T-helper 1 cell treated with Interleukin-12 subunit alpha and Interleukin-12 subunit beta and Interleukin-4 antibody, amounts not matched to agents 30 ng/mL and 1 ng/mL, for 36 hours (primary cell): Measurements from ENCODE around the gene FAM8A1. TPM values are rescaled to one million over a fixed set of nuclear protein-coding genes. Genes with fewer than 3 reads are reported as not detected.

ENCODE experiments used
- intact Hi-C: fragments of 100-400 bp; cut with micrococcal nuclease; formaldehyde crosslinking; loops from one replicate; pipeline ENCODE4 v1.15.1; 2024
- total RNA-seq: library from RNA; stranded (reverse); gene quantifications from 2 replicates; pipeline ENCODE4 v1.2.3, GENCODE V29; 2022

The FAM8A1 gene
- total RNA-seq, 1 donor from 2014 or later, result 7.7 TPM

DNA sequence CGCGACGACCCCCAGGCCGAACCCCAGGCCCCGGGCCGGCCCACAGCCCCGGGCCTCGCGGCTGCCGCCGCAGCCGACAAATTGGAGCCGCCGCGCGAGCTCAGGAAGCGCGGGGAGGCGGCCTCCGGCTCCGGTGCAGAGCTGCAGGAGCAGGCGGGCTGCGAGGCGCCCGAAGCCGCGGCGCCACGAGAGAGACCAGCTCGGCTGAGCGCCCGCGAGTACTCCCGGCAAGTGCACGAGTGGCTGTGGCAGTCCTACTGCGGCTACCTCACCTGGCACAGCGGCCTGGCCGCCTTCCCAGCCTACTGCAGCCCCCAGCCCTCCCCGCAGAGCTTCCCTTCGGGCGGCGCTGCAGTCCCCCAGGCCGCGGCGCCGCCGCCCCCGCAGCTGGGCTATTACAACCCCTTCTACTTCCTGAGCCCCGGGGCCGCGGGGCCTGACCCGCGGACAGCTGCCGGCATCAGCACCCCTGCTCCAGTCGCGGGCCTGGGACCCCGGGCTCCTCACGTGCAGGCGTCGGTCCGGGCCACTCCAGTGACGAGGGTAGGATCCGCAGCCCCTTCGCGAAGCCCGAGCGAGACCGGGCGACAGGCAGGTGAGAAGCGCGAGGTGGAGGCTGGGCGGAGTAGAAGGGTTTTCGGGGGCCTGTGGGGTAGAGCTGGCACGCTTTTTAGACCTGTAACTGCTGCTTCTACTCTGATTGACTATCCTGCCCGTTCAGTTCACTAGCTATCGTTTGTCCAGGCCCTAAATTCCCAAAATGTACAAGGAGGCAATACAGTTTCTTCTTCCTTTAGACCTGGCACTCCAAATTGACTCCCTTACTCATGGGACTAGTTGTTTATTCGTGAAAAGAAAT is 654 bp downstream of the FAM8A1 start:
- intact Hi-C loops, result loop anchor here (1.0 to 5.0 kb wide), 10 partner anchors 10 to 1468 kb away; partner anchors contain the start of genes DEK, KDM1B, NUP153 and TPMT

DNA sequence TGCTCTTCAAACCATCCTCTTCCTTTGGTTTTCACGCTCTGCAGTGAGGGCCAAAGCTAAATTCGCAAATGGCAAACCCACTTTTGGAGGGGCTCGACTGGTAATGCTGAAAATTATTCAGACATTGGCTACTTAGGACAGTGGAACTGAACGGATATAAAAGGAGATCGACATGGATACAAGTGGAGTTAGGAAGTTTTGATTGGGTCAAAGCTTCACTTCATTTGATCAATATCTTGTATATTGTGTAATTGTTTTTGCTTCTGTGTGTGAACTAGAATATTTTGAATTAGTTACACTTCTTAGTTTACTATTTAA is 1.2 kb downstream of the FAM8A1 start:
- intact Hi-C loops, result loop anchor here (1.0 to 5.0 kb wide), 5 partner anchors 9 to 1469 kb away; partner anchors contain the start of gene DEK

DNA sequence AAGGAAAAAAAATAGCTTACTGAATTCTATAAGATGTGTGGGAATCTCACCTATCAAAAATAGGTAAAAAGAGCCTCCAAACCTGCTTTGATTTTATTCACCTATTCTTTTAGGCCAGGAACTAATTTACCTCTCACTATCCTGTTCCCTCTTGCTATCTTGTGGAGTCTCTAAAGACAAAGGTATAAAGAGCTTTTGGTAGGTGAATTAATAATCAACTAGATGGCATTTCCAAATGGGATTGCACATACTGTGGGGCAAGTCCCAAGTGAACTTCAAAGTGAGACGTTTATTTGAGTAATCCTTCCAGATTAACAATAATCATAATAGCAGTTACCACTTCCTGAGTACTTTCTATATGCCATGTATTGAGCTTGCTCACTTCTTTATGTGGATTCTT is 2.8 kb downstream of the FAM8A1 start:
- intact Hi-C loops, result loop anchor here (5.0 kb wide), 3 partner anchors 659 to 1471 kb away; partner anchors contain the start of gene DEK

DNA sequence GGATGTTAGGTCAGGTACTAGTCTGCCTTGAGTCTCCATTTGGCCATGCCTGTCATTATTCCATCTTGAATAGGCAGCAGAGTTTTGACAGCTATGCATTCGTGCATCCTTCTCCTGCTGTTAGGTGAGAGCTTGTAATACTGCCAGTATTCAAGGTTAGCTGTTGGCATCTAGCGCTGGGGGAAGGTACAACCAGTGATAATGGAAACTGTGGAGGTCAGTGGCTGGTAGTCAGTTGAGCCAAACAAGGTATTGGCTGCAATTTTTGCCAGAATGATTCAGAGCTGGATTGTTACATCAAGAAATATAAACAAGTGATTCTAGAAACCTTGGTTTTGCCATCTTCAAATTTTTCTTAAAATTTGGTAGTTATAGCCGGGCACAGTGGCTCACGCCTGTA is 6.5 kb downstream of the FAM8A1 start:
- intact Hi-C loops, result no loop called here

DNA sequence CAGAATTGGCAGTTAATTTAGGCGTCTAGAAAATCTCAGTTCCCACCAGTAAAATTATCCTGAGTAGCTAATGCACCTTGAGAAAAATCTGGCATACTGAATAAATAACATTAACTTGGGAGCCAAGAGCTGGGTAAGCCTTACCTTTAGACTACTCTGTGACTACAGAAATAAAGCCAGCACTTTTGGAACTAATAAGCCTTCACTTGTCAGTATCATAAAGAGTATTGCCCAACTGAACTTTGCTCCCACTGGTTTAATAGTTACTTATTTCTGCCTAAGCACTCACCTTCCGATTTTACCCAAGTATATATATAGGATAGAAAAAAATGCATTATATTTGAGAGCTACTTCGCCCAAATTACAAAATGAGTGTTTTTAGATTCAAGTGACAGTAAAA is 10.7 kb downstream of the FAM8A1 start:
- intact Hi-C loops, result loop anchor here (1.0 kb wide), 1 partner anchor 10 kb away; no protein-coding TSS in a partner anchor

DNA sequence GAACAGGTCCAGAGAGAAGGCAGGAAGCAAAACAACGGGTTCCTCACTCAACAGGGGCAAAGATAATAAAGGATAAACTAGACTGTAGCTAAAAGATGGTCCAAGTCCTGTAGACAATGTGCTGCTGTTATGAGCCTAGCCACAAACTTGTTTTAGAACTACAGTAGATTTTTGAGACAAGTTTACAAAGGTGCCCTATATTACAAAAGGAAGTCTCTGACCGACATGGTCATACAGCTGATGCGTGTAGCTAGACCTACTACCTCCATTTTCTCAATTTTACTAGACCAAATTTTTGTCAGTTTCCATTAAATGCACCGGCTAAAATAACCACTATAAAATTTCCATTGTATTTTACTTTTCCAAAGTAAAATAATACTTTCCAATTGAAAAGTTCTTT is 11.9 kb downstream of the FAM8A1 start:
- intact Hi-C loops, result no loop called here

DNA sequence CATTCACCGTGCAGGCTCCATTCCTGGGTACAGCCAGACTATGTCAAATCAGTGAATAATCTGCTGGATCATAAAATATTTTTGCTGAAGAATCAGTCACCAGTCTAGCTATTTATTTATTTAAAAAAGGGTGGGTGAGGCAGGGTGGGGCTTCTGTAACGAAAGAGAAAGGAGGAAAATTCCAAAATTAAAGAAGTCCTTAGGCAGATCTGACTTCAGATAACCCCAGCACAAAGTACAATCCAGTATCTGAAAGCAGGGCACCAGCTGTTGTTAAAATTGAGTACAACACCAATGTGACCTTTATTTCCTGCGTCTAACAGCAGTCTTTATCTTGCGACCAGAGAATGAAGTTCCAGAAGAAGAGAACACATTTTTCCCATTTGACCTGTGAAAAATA is 15.7 kb downstream of the FAM8A1 start:
- intact Hi-C loops, result no loop called here

DNA sequence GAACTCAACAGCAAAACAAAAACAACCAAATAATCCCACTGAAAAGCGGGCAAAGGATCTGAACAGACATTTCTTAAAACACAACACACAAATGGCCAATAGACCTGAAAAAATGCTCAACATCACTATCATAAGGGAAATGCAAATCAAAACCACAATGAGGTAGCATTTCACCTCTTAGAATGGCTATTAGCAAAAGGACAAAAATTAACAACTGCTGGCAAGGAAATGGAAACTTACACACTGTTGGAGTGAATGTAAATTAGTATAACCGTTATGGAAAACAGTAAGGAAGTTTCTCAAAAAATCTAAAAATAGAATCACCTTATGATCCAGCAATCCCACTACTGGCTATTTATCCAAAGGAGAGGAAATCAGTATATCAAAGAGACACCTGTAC is 20.9 kb downstream of the FAM8A1 start:
- intact Hi-C loops, result loop anchor here (5.0 kb wide), 1 partner anchor 41 kb away; no protein-coding TSS in a partner anchor

DNA sequence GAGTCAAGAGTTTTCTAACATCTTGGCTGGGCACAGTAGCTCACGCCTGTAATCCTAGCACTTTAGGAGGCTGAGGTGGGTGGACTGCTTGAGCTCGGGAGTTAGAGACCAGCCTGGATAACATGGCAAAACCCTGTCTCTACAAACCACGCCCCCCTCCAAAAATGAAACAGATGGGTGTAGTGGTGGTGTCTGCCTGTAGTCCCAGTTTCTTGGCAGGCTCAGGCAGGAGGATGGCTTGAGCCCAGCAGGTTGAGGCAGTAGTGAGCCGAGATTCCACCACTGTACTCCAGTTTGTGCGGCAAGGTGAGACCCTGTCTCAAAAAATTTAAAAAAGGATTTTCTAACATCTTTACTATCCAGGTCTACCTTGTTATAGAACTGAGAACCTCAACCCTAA is 22.0 kb downstream of the FAM8A1 start:
- intact Hi-C loops, result loop anchor here (2.0 to 5.0 kb wide), 2 partner anchors 13 to 40 kb away; no protein-coding TSS in a partner anchor

DNA sequence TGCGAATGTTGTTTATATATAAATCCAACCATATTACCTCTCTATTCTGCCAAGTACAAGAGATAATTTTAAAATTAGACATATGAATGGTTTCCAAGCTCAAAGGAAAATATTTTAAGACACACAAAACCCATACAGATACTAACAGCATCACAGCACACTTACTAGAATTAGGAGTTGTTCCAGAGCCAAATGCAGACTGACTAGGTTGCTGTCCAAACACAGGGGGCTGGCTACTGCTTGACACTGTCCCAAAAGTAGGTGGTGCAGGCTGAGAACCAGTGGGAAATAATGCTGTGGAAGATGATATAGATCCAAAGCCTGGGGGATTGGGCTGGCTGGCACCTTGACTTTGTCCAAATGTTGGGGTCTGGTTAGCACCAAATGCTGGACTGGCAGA is 24.3 kb downstream of the FAM8A1 start:
- intact Hi-C loops, result loop anchor here (5.0 kb wide), 1 partner anchor 38 kb away; no protein-coding TSS in a partner anchor

DNA sequence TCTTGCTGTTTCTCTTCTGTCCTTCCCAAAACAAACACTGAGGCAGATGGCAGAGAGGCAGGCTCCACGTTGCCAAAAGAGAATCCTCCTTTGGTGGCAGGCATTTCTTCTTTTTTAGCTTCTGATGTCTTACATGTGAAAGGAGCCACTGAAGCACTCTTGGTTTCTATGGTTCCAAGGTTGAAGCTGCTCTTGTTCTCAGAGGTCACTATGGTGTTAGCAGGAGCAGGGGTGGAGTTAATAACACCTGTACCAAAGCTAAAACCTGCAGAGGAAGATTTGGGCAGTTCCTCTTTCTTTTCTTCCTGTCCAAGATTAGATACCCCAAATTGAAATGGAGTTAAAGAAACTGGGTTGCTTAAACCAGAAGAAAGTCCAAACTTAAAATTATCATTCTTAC is 28.8 kb downstream of the FAM8A1 start:
- intact Hi-C loops, result no loop called here

DNA sequence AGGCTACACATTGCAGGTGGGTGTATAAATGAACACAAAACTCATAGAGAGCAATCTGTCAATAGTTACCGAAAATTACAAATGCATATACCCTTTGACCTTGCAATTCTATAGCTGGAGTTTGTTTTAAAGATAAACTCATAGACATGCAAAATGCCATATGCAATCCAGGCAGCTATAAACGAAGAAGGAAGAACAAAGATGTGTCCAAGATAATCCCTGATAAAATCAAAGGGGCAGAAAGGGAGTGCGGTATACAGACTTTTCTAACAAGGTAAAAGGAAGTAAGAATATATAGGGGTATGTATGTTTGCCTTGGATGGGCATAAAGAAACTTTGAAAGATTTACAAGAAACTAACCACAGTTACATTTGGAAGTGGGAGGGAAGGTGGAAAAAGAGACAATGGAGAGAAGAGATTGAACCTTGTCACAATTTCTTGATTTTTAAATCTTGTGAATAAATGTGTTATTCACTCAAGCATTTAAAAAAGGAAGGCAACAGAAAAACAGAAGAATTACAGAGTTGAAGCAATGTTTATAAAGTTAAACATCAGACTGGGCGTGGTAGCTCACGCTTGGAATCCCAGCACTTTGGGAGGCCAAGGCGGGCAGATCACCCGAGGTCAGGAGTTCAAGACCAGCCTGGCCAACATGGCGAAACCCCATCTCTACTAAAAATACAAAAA is 29.9 kb downstream of the FAM8A1 start:
- intact Hi-C loops, result no loop called here

DNA sequence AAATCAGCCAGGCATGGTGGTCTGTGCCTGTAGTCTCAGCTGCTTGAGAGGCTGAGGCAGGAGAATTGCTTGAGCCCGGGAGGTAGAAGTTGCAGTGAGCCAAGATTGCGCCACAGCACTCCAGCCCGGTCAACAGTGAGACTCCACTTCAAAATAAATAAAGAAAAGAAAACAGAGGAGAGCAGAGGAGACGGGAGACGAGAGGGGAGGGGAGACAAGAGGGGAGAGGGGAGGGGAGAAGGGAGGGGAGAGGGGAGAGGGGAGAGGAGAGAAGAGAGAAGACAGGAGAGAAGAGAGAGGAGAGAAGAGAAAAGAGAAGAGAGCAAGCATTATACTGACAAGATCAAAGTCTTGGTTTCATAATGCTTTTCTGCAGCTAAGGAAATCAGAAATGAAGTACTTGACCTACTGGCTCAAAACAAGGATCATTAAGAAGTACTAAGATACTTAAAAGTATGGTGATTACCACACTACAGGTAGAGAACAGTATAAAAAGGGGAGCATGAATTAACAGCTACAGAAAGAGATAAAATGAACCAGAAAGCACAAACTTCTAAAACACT is 30.5 kb downstream of the FAM8A1 start:
- intact Hi-C loops, result no loop called here

DNA sequence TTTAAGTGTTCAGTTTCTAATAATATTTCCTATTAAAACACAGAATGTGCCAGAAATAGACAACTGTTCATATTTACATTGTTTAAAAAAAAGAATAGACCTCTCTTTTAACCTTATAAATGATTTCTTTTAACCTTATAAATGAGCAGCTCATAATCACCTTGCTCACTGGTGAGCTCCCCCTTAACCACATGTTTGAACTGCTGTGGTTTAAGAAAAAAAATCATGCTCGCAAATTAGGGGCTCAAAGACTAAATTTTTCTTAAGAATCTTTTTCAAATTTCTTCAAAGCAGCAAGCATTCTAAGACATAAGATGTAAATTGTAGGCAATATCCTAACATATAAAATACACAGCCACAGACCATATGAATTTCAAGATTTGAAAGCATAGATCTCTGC is 32.8 kb downstream of the FAM8A1 start:
- intact Hi-C loops, result loop anchor here (1.0 to 2.0 kb wide), 5 partner anchors 8 to 70 kb away; partner anchors contain the start of gene FAM8A1

DNA sequence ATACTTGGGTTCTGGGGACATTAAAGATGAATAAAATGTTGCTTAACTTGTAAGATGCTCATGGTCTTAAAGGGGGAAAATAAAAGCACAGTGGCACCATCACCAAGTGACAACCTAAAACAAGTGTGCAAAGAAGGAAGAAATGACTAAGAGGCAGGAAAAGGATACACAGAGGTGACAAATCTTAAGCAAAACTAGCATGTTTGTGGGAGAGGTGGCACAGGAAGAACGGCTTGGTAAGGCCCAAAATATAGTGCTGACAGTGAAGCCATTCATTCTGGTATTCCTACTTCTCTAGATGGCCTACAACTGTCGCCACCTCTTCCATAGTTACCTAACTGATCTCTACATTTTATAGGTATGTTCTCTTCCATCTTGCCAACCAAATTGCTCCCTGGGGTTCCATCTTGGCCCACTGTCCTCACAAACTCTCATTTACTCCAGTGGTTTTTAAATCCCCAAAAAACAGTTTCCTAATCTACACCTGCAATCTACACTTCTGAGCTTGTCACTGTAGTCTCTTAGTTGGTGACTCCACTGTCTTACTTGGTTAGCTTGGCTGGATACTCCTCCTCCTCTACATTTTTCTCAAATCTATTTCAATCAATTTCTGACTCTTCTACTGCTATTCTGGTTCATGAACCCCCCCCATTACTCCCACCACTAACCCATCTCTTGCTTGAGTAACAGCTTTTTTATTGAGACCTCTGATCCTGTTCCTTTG is 33.5 kb downstream of the FAM8A1 start:
- intact Hi-C loops, result loop anchor here (1.0 to 2.0 kb wide), 5 partner anchors 8 to 69 kb away; partner anchors contain the start of gene FAM8A1

DNA sequence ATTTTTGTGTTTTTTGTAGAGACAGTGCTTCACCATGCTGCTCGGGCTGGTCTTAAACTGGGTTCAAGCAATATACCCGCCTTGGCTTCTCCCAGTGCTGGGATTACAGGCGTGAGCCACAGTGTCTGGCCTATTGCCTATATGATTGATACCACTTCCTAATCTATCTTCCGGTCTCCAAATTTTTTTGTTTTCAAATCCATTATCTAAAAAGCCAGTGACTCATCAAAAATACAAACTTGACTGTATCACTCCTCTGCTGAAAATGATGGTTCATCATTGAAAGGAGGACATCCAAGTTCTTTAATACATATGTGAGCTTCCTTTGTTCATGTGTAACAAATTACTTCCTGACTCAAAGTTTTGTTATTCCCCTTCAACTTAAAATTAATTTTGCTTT is 35.5 kb downstream of the FAM8A1 start:
- intact Hi-C loops, result no loop called here

DNA sequence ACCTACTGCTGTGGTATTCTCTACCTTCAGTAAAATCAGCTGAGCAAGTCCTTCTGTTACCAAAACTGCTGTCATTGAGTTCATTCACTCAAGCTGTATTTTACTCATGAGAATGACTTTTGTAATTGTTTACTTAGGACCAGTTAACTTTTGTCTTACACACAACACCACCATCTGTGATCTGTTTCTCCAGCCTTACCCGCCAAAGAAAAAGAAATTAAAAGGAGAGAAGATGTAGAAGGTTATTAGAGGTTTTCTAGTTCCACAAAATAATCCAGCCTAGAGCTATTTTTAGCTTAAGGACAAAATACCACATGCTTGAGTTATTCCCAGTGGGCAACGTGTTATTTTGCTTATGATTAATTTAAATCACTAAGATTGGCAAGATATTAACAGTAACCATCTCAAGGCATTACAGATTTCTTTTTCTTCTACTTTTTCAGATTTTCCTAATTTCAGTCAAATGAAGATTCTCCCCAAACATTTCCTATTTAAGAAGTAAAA is 38.2 kb downstream of the FAM8A1 start:
- intact Hi-C loops, result no loop called here

DNA sequence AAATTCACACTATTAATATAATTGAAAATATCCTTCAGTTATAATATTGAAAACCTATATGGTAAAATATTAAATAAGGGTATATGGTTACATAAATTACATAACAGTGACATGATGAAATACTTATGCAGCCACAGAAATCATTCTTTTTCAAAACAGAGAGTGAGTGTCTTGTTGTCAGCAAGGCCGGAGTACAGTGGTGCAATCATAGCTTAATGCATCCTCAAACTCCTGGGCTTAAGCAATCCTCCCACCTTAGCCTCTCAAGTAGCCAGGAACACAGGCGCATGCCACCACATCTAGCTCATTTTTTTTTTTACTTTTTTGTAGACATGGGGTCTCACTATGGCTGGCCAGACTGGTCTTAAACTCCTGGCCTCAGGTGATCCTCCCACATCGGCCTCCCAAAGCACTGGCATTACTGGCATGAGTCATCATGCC is 40.4 kb downstream of the FAM8A1 start:
- intact Hi-C loops, result no loop called here

DNA sequence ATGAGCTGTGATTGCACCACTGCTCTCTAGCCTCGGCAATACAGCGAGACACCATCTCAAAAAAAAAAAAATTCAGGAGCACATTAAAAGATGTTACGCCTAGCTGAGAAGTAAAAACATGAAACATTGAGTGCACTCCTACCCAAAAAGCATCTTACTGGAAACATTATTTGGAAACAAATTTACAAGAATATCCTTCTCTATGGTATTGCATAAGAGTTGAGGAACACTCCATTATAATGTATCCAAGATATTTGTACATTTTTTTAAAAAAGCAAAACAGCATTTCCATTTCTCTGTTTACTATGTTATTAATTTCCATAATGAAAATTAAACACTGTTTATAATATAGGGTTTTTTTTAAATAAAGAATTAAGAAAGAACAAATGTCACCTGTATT is 48.6 kb downstream of the FAM8A1 start:
- intact Hi-C loops, result no loop called here

DNA sequence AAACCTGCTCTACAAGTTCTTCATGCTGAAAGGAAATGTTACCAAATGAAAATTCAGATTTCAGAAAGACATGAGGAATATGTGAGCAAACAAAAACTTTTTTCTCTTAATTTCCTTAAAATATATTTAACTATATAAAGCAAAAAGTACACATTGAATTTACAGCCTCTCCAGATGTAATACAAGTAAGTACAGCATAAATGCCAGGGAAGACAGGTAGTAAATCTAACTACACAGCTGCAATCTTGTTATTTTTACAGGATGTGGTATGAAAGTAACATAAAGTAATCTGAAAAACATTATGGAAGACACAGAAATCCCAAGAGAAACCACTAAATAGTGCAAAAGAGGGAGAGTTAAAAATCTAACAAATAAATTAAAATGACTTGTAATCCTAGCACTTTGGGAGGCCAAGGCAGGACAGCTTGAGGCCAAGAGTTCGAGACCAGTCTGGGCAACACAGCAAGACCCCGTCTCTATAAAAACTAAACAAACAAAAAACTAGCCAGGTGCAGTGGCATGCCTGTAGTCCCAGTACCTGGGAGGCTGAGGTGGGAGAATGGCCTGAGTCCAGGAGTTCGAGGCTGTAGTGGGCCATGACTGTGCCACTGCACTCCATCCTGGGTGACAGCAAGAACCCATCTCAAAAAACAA is 50.7 kb downstream of the FAM8A1 start:
- intact Hi-C loops, result no loop called here
